ENCODE results near the gene SLC18A3. TPM values are rescaled to one million over a fixed set of nuclear protein-coding genes. Genes with fewer than 3 reads are reported as not detected.

The SLC18A3 gene
- total RNA-seq, 1 experiment from 2014 or later = not detected

DNA sequence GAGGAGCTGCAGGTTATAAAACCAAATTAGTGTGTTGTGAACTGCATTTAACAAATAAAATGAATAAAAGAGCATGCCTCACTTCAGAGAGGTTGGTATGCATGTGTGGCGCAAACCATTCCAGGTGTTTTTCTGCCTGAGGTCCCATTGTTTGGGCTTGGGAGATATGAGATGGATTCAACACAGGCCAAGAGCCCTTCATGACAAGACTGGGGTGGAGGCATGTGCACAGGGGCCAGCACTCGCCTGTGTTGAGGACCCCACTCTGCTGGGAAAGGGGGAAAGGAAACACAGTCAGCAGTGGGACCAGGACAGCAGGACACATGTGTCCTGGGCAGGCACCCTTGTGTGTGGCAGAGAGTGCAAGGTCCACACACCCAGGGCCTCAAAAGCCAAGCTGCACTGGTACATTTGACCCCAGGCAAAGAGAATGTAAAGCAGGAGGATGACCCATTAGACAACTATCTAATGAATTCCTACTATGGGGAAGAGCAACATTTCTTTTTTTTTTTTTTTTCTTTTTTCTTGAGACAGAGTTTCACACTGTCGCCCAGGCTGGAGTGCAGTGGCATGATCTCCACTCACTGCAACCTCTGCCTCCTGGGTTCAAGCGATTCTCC is 9.2 kb upstream of the SLC18A3 start:
- Histone ChIP-seq H3K4me2 (ENCODE audit: insufficient read depth, insufficient read length, low read length) (no peak overlapping the region), H4K20me1 (ENCODE audit: control insufficient read depth, insufficient read depth, insufficient read length) (no peaks in the 10 kb centered on the region), H2BK15ac (ENCODE audit: low read depth, low read length) (no peak overlapping the region), H3K14ac (ENCODE audit: insufficient read depth, low read length) (no peak overlapping the region; the same call in 1 of the 2 replicates), H3K9ac (ENCODE audit: extremely low read depth, insufficient read length, low read length) (no peak overlapping the region), H4K5ac (ENCODE audit: insufficient read length, low read depth, low read length) (no peak overlapping the region), H2BK12ac (ENCODE audit: insufficient read length, low read depth, low read length) (no peak overlapping the region), H3K79me2 (ENCODE audit: insufficient read depth, low read length) (no peaks in the 10 kb centered on the region), H3K27me3 (ENCODE audit: insufficient read depth, low read length) (peaks cover 8% of the 10 kb centered on the region; the same call in 1 of the 2 replicates), H2BK120ac (ENCODE audit: low read depth, low read length, poor library complexity, severe bottlenecking) (no peak overlapping the region), H2BK5ac (ENCODE audit: insufficient read length, low read length) (no peak overlapping the region), H3K23ac (ENCODE audit: insufficient read length, low read depth, low read length) (no peak overlapping the region), H3K23me2 (ENCODE audit: insufficient read length, low read depth, low read length, poor library complexity, severe bottlenecking) (no peaks in the 10 kb centered on the region), H4K91ac (ENCODE audit: insufficient read length, low read depth, low read length) (no peak overlapping the region), H2BK20ac (ENCODE audit: low read depth, low read length, poor library complexity, severe bottlenecking) (no peak overlapping the region), H3K18ac (ENCODE audit: insufficient read length, low read depth, low read length) (no peak overlapping the region), H3K4ac (ENCODE audit: low read depth, low read length) (no peak overlapping the region), H3K27ac (ENCODE audit: insufficient read length, low read depth, low read length) (no peak overlapping the region), H2AK5ac (ENCODE audit: insufficient read length, low read length) (no peak overlapping the region), H4K8ac (replicated peaks; ENCODE audit: insufficient read length, low read depth, low read length) (no peak overlapping the region), H3K9me3 (ENCODE audit: control insufficient read depth, low read depth, low read length) (no peaks in the 10 kb centered on the region), H3K79me1 (ENCODE audit: insufficient read depth, low read depth, low read length, poor library complexity, severe bottlenecking) (no peaks in the 10 kb centered on the region), H3K4me1 (ENCODE audit: insufficient read depth, low read length) (no peaks in the 10 kb centered on the region), H3K56ac (ENCODE audit: insufficient read length, low read depth, low read length) (no peak overlapping the region), H2AFZ (ENCODE audit: low read length) (no peak overlapping the region), H3T11ph (ENCODE audit: low read length) (no peak overlapping the region)
- TF ChIP-seq, protein P1, sequence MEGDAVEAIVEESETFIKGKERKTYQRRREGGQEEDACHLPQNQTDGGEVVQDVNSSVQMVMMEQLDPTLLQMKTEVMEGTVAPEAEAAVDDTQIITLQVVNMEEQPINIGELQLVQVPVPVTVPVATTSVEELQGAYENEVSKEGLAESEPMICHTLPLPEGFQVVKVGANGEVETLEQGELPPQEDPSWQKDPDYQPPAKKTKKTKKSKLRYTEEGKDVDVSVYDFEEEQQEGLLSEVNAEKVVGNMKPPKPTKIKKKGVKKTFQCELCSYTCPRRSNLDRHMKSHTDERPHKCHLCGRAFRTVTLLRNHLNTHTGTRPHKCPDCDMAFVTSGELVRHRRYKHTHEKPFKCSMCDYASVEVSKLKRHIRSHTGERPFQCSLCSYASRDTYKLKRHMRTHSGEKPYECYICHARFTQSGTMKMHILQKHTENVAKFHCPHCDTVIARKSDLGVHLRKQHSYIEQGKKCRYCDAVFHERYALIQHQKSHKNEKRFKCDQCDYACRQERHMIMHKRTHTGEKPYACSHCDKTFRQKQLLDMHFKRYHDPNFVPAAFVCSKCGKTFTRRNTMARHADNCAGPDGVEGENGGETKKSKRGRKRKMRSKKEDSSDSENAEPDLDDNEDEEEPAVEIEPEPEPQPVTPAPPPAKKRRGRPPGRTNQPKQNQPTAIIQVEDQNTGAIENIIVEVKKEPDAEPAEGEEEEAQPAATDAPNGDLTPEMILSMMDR (conservative IDR thresholded peaks at IDR 0.05) = no peak
- Mint-ChIP-seq H3K27ac (no peak overlapping the region), H3K36me3 (ENCODE audit: insufficient read depth in 1 of 3, low read depth in 3 of 3) (no peaks in the 10 kb centered on the region), H3K4me1 (peaks cover 6 to 9% of the 10 kb centered on the region in 2 experiments), H3K9me3 (no peaks in the 10 kb centered on the region; a peak in 1 of 5 replicates), H3K27me3 (ENCODE audit: low read depth) (peaks cover 72% of the 10 kb centered on the region), H3K4me3 (no peak overlapping the region)
- no peak for DNase-seq
- no CpG with 5 or more reads among the region's 4 CpGs for WGBS (ENCODE audit: extremely low coverage, insufficient read length, low lambda C conversion rate)

Measured in H9 (cell line).